GM23338 (cell line): Measurements from ENCODE around the gene CARD6. TPM values are rescaled to one million over a fixed set of nuclear protein-coding genes. Genes with fewer than 3 reads are reported as not detected.
A peak's percentile ranks its signal among the peaks of the same experiment; 100 is the strongest.

Experiments used
- ATAC-seq: fragments of 200-7000 bp; cut with Tn5 transposase; 3 replicates; pipeline ENCODE4 v1.9.1; 2020
- DNase-seq: peaks from one replicate; pipeline ENCODE4 v3.0.0-alpha.2; 2015; ENCODE audit warnings: low spot score
- H2AFZ ChIP-seq: fragments of 200-600 bp; sonication (generic); 2 replicates; pipeline ENCODE4 v1.8.0; 2016; ENCODE audit warnings: antibody characterized with exemption, mild to moderate bottlenecking, moderate library complexity
- H3F3A ChIP-seq: fragments of 200-600 bp; sonication (generic); replicated peaks from 2 replicates; pipeline ENCODE4 v1.8.0; 2017; ENCODE audit warnings: antibody characterized with exemption, mixed run types, low read depth
- H3K27ac ChIP-seq: fragments of 200-600 bp; sonication (generic); 2 replicates; pipeline ENCODE4 v1.6.1; 2016; ENCODE audit warnings: low read depth
- H3K27me3 ChIP-seq: fragments of 200-600 bp; sonication (generic); 2 replicates; pipeline ENCODE4 v1.8.0; 2016; ENCODE audit warnings: mild to moderate bottlenecking, mixed run types, moderate library complexity; ENCODE audit not compliant: insufficient read depth
- H3K36me3 ChIP-seq: fragments of 200-600 bp; sonication (generic); 2 replicates; pipeline ENCODE4 v1.8.0; 2016; ENCODE audit warnings: mild to moderate bottlenecking; ENCODE audit not compliant: insufficient read depth
- H3K4me1 ChIP-seq: fragments of 200-600 bp; sonication (generic); 2 replicates; pipeline ENCODE4 v1.8.0; 2016; ENCODE audit warnings: mild to moderate bottlenecking, moderate library complexity; ENCODE audit not compliant: insufficient read depth
- H3K4me2 ChIP-seq: fragments of 200-600 bp; sonication (generic); 2 replicates; pipeline ENCODE4 v1.7.1; 2017; ENCODE audit warnings: mixed run types
- H3K4me3 ChIP-seq: fragments of 200-600 bp; sonication (generic); 2 replicates; pipeline ENCODE4 v1.6.1; 2016; ENCODE audit warnings: mixed run types
- H3K79me2 ChIP-seq: fragments of 200-600 bp; sonication (generic); replicated peaks from 2 replicates; pipeline ENCODE4 v1.8.0; 2017; ENCODE audit warnings: mild to moderate bottlenecking; ENCODE audit not compliant: insufficient read depth
- H3K9me2 ChIP-seq: fragments of 200-600 bp; sonication (generic); 2 replicates; pipeline ENCODE4 v1.8.0; 2017; ENCODE audit not compliant: insufficient read depth
- H4K20me1 ChIP-seq: fragments of 200-600 bp; sonication (generic); replicated peaks from 2 replicates; pipeline ENCODE4 v1.8.0; 2017; ENCODE audit warnings: mild to moderate bottlenecking; ENCODE audit not compliant: insufficient read depth
- H3K27ac Mint-ChIP-seq: 2 replicates; pipeline ENCODE4 v1.8.0; 2020; ENCODE audit warnings: inconsistent platforms, mild to moderate bottlenecking, moderate library complexity, mixed read lengths
- H3K27me3 Mint-ChIP-seq: 3 replicates; pipeline ENCODE4 v1.8.0; 2022; ENCODE audit warnings: low read depth, mild to moderate bottlenecking, moderate library complexity, mixed read lengths, inconsistent platforms; ENCODE audit not compliant: insufficient read depth, poor library complexity
- H3K36me3 Mint-ChIP-seq: 3 replicates; pipeline ENCODE4 v1.8.0; 2021; ENCODE audit warnings: low read depth, mild to moderate bottlenecking, inconsistent platforms, moderate library complexity, mixed read lengths
- H3K4me1 Mint-ChIP-seq: 3 replicates; pipeline ENCODE4 v1.8.0; 2020; ENCODE audit warnings: mild to moderate bottlenecking, inconsistent platforms, mixed read lengths
- H3K4me3 Mint-ChIP-seq: 3 replicates; pipeline ENCODE4 v1.8.0; 2021; ENCODE audit warnings: moderate library complexity, mild to moderate bottlenecking, inconsistent platforms, mixed read lengths
- H3K9me3 Mint-ChIP-seq: 3 replicates; pipeline ENCODE4 v1.8.0; 2020; ENCODE audit warnings: moderate library complexity, mild to moderate bottlenecking, inconsistent platforms, mixed read lengths
- CREB1 ChIP-seq: fragments of 250-450 bp; sonication (Bioruptor Pico); IDR thresholded peaks from 2 replicates; pipeline ENCODE4 v1.5.0; 2020; ENCODE audit warnings: low read depth, mild to moderate bottlenecking, moderate library complexity
- JUNB ChIP-seq: IDR thresholded peaks from one replicate; pipeline ENCODE4 v1.6.1; 2016; ENCODE audit warnings: antibody characterized with exemption; ENCODE audit not compliant: unreplicated experiment
- NANOG ChIP-seq: IDR thresholded peaks from 2 replicates; pipeline ENCODE4 v1.6.1; 2016; ENCODE audit warnings: antibody characterized with exemption, borderline replicate concordance
- STAT1 ChIP-seq: IDR thresholded peaks from one replicate; pipeline ENCODE4 v1.6.1; 2016; ENCODE audit warnings: antibody characterized with exemption; ENCODE audit not compliant: unreplicated experiment
- ZNF114 ChIP-seq: fragments of 250-450 bp; sonication (Bioruptor Pico); IDR thresholded peaks from 2 replicates; pipeline ENCODE4 v1.5.0; 2020; ENCODE audit warnings: mild to moderate bottlenecking, moderate library complexity
- polyA plus RNA-seq: library from polyadenylated mRNA; unstranded; fragments of >200 nt; fragmentation: Nextera tagmentation; extraction: Ambion mirVana; gene quantifications from 2 replicates; pipeline ENCODE4 v1.2.1, GENCODE V29; 2016
- total RNA-seq: library from RNA; depleted of rRNA; stranded (reverse); fragments of >200 nt; shearing (Covaris generic); gene quantifications from 2 replicates; pipeline ENCODE4 v1.2.3, GENCODE V29; 2014
- TF ChIP-seq, protein P1 (sequence below): IDR thresholded peaks from 2 replicates; pipeline ENCODE4 v1.6.1; 2016; ENCODE audit warnings: antibody characterized with exemption
- TF ChIP-seq, protein P2 (sequence below): IDR thresholded peaks from one replicate; pipeline ENCODE4 v1.6.1; 2018; ENCODE audit warnings: antibody characterized with exemption; ENCODE audit not compliant: unreplicated experiment

CARD6 gene
- total and polyA plus RNA-seq, 2 experiments from 2014 or later = 0.32 to 0.45 TPM

DNA sequence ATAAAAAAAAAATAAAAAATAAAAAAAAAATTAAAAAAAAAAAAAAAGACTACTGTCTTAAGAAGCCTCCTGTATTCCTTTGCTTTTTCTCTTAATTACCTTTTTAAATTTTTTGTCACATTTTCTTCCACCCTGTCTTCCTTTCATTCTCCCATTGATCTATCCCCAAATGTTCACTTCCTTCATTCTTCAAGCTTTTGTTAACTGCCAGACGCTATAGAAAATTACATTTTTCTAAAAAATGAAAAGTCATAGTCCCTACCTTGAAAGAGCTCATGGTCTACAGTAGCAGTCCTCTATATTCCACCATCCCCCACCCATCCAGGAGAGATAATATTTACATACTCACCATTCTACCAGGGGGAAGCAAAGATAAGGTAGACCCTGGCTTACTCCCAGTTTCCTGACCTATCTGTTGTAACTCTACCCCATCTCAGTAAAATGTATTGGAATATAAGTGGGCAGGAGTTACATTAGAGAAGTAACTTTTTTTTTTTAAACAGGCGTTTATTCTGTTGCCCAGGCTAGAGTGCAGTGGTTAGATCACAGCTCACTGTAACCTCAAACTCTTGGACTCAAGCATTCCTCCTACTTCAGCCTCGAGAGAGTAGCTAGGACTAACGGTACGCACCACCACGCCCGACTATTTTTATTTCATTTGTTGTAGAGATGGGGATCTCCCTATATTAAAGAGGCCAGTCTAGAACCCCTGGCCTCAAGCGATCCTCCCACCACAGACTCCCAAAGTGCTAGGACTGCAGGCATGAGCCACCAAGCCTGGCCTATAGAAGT, 39.2 kb upstream of the CARD6 start:
- H3K36me3 Mint-ChIP-seq = peaks cover 2% of the 10 kb centered on the region; the same call in 2 of the 3 replicates
- TF ChIP-seq NANOG (no peak), ZNF114 (CRISPR knock-in tag) (no peak), STAT1 (no peak)
- TF ChIP-seq, protein P1, sequence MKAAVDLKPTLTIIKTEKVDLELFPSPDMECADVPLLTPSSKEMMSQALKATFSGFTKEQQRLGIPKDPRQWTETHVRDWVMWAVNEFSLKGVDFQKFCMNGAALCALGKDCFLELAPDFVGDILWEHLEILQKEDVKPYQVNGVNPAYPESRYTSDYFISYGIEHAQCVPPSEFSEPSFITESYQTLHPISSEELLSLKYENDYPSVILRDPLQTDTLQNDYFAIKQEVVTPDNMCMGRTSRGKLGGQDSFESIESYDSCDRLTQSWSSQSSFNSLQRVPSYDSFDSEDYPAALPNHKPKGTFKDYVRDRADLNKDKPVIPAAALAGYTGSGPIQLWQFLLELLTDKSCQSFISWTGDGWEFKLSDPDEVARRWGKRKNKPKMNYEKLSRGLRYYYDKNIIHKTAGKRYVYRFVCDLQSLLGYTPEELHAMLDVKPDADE = no peak
- TF ChIP-seq, protein P2, sequence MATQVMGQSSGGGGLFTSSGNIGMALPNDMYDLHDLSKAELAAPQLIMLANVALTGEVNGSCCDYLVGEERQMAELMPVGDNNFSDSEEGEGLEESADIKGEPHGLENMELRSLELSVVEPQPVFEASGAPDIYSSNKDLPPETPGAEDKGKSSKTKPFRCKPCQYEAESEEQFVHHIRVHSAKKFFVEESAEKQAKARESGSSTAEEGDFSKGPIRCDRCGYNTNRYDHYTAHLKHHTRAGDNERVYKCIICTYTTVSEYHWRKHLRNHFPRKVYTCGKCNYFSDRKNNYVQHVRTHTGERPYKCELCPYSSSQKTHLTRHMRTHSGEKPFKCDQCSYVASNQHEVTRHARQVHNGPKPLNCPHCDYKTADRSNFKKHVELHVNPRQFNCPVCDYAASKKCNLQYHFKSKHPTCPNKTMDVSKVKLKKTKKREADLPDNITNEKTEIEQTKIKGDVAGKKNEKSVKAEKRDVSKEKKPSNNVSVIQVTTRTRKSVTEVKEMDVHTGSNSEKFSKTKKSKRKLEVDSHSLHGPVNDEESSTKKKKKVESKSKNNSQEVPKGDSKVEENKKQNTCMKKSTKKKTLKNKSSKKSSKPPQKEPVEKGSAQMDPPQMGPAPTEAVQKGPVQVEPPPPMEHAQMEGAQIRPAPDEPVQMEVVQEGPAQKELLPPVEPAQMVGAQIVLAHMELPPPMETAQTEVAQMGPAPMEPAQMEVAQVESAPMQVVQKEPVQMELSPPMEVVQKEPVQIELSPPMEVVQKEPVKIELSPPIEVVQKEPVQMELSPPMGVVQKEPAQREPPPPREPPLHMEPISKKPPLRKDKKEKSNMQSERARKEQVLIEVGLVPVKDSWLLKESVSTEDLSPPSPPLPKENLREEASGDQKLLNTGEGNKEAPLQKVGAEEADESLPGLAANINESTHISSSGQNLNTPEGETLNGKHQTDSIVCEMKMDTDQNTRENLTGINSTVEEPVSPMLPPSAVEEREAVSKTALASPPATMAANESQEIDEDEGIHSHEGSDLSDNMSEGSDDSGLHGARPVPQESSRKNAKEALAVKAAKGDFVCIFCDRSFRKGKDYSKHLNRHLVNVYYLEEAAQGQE = no peak
- no peaks in the 10 kb centered on the region for H3K9me2 ChIP-seq
- DNase-seq = no peak
- H3K27me3 ChIP-seq = no peaks in the 10 kb centered on the region
- 0 out of 2 replicates have a peak, but pooled peaks cover 5% of the 10 kb centered on the region for H3F3A ChIP-seq
- no peaks in the 10 kb centered on the region for H3K36me3 ChIP-seq
- no peak for ATAC-seq
- H4K20me1 ChIP-seq = no peaks in the 10 kb centered on the region
- H2AFZ ChIP-seq = no peak overlapping the region
- no peak overlapping the region for H3K27ac ChIP-seq
- H3K4me1 ChIP-seq = peaks cover 19% of the 10 kb centered on the region
- H3K4me3 Mint-ChIP-seq = peak overlapping the region; percentile 45; the same call in 2 of the 3 replicates
- peaks cover 6% of the 10 kb centered on the region for H3K79me2 ChIP-seq
- 0 out of 2 replicates have a peak overlapping the region, but pooled peaks have one; percentile 18 for H3K4me2 ChIP-seq
- peaks cover 11% of the 10 kb centered on the region for H3K27me3 Mint-ChIP-seq
- H3K4me1 Mint-ChIP-seq = peaks cover 15% of the 10 kb centered on the region
- peak overlapping the region; percentile 82 for H3K27ac Mint-ChIP-seq
- peaks cover 3% of the 10 kb centered on the region; the same call in 1 of the 3 replicates for H3K9me3 Mint-ChIP-seq
- no peak overlapping the region for H3K4me3 ChIP-seq

DNA sequence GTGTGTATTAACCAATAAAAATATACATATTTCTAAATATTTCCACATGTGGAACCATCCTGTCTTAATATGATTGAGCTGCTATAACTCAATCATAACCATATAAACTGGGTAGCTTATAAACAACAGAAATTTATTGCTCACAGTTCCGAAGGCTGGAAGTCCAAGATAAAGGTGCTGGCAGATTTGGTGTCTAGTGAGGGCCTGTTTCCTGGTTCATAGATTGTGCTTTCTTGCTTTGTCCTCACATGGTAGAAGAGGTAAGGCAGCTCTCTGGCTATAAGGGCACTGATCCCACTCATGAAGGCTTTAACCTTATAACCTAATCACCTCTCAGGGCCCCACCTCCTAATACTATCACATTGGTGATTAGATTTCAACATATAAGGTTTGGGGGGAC, 29.0 kb upstream of the CARD6 start:
- H3K9me3 Mint-ChIP-seq = no peaks in the 10 kb centered on the region
- Histone ChIP-seq H2AFZ (no peak overlapping the region), H3F3A (no peaks in the 10 kb centered on the region), H3K4me2 (no peak overlapping the region), H3K4me3 (no peak overlapping the region), H4K20me1 (no peaks in the 10 kb centered on the region), H3K4me1 (peaks cover 4% of the 10 kb centered on the region; the same call in 1 of the 2 replicates), H3K9me2 (no peaks in the 10 kb centered on the region), H3K79me2 (no peaks in the 10 kb centered on the region), H3K27me3 (no peaks in the 10 kb centered on the region), H3K27ac (no peak overlapping the region), H3K36me3 (no peaks in the 10 kb centered on the region)
- DNase-seq (no peak), ATAC-seq (no peak)
- no peak overlapping the region for H3K27ac Mint-ChIP-seq
- H3K4me1 Mint-ChIP-seq = peaks cover 11% of the 10 kb centered on the region; the same call in 2 of the 3 replicates
- H3K36me3 Mint-ChIP-seq = no peaks in the 10 kb centered on the region
- H3K4me3 Mint-ChIP-seq = no peak overlapping the region
- H3K27me3 Mint-ChIP-seq = peaks cover 2% of the 10 kb centered on the region
- TF ChIP-seq CREB1 (CRISPR knock-in tag) = no peak
- no peak for TF ChIP-seq JUNB
